ENCODE measurements around the gene CLCNKA. TPM values are rescaled to one million over a fixed set of nuclear protein-coding genes. Genes with fewer than 3 reads are reported as not detected.
A peak's percentile ranks its signal among the peaks of the same experiment; 100 is the strongest.

The CLCNKA gene
- total RNA-seq = 1 to 10 TPM in 3 of 6 donors, under 1 TPM in 3; 0.67 to 2.9 (median 1.2) TPM
- 1 to 10 TPM; 5.4 to 9.3 TPM for polyA plus RNA-seq

DNA sequence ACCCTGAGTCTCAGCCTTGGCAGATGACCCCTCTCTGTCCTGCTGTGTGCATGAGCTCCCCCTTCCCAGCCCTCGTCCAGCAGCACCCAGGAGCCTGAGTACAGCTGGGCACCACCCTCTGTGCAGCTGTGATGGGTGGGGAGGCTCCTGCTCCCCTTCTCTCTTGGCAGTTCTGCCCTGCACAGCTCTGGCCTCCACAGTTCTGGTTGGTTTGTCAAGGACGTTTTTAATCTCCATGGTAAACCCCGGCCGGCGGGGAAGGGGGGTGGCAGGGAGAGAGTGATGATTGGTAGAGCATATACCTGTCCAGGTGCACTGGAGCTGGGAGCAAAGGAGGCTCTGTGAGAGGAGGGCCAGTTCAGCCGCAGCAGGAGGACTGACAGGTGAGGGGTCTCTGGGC, at the start of gene CLCNKA:
Gene CLCNKA, plus strand, starts transcription at position 356 of the 400 bp plus-strand sequence. CDS start 584 bp downstream, outside the sequence.
- Histone ChIP-seq H3K27ac (no peak within 1 kb of the TSS), H3K4me3 (no peak within 1 kb of the TSS), H3K4me1 (peaks cover 7 to 12% (median 7%) of the 10 kb centered on the region in 3 donors), H3K27me3 (no peaks in the 10 kb centered on the region), H3K36me3 (no peaks in the 10 kb centered on the region), H3K9me3 (no peaks in the 10 kb centered on the region)
- DNase-seq (peak in 5 of 6 donors; percentile 68 to 80 (median 71)), ATAC-seq (peak; percentile 71 to 89 (median 78)), FAIRE-seq (no peak)
- 5 to 10% methylated on average over 6 of the region's 6 CpGs for WGBS, 2 donors
- TF ChIP-seq, protein P1, sequence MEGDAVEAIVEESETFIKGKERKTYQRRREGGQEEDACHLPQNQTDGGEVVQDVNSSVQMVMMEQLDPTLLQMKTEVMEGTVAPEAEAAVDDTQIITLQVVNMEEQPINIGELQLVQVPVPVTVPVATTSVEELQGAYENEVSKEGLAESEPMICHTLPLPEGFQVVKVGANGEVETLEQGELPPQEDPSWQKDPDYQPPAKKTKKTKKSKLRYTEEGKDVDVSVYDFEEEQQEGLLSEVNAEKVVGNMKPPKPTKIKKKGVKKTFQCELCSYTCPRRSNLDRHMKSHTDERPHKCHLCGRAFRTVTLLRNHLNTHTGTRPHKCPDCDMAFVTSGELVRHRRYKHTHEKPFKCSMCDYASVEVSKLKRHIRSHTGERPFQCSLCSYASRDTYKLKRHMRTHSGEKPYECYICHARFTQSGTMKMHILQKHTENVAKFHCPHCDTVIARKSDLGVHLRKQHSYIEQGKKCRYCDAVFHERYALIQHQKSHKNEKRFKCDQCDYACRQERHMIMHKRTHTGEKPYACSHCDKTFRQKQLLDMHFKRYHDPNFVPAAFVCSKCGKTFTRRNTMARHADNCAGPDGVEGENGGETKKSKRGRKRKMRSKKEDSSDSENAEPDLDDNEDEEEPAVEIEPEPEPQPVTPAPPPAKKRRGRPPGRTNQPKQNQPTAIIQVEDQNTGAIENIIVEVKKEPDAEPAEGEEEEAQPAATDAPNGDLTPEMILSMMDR (IDR thresholded peaks at IDR 0.05) = no peak
- intact Hi-C loops (cut with DNase I) = no loop called here

DNA sequence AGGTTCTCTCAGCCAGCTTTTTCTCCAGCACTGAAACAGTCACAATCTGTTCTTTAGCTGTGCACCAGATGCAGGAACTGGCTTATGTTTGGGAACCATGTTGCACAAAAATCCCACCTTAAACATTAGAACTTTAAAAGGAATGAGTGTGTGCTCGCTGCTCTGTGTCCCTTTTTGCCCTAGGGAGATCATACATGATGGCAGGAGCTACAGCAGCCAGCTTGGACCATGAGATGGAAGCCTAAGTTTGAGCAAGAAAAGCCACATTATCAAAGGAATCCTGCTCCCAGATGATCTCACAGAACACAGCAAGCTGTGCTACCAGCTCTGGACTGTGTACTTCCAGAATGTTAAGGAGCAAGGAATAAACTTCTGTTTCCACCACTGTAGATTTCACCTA, 49.4 kb upstream of the CLCNKA start:
- Histone ChIP-seq H3K27ac (no peak overlapping the region), H3K4me3 (no peak overlapping the region), H3K27me3 (no peaks in the 10 kb centered on the region), H3K4me1 (peaks cover 7 to 9% (median 7%) of the 10 kb centered on the region in 3 donors), H3K36me3 (peaks cover 0 to 6% (median 2%) of the 10 kb centered on the region in 3 donors), H3K9me3 (no peaks in the 10 kb centered on the region)
- TF ChIP-seq, protein P1 (IDR thresholded peaks at IDR 0.05) = no peak
- no peak for FAIRE-seq
- 92 to 98% methylated on average over 1 of the region's 1 CpG for WGBS, 2 donors
- intact Hi-C loops (cut with DNase I) = no loop called here
- no peak for ATAC-seq
- no peak for DNase-seq

DNA sequence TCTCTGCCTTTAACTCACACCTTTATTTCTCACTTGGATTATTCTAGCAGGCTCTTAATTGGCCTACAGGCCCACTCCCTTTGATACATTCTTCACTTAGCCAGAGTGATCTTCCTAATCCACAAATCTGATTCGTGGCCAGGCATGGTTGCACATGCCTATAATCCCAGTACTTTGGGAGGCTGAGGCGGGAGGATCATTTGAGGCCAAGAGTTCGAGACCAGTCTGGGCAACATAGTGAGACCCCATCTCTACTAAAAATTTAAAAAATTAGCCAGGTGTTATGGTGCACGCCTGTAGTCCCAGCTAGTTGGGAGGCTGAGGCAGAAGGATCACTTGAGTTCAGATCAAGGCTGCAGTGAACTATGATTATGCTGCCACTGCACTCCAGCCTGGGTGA, 48.1 kb upstream of the CLCNKA start:
- Histone ChIP-seq H3K27me3 (no peaks in the 10 kb centered on the region), H3K4me3 (no peak overlapping the region), H3K4me1 (peaks cover 7 to 9% (median 7%) of the 10 kb centered on the region in 3 donors), H3K36me3 (peaks cover 0 to 6% (median 2%) of the 10 kb centered on the region in 3 donors), H3K9me3 (no peaks in the 10 kb centered on the region), H3K27ac (no peak overlapping the region)
- ATAC-seq (no peak), DNase-seq (no peak), FAIRE-seq (no peak)
- intact Hi-C loops (cut with DNase I) = no loop called here
- 89 to 93% methylated on average over 4 of the region's 4 CpGs for WGBS, 2 donors
- TF ChIP-seq, protein P1 (IDR thresholded peaks at IDR 0.05) = no peak

DNA sequence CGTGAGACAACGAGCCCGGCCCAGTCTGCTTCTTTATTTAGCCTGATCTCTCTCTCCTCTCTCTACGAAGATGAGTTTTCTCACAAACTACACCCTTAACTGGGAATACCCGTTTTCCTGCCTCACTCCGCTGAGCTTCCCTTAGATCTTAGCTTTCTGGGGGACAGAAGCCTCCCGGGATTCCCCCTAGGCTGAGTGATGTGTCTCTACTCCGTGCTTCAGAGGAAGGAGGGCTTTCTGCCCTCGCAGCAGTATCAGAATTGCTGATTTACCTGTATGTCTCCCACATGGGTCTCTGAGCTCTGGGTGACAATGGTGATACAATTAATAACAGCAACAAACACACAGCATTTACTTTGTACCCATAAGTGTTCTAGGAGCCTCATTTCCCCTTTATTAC, 47.0 kb upstream of the CLCNKA start:
- H3K4me1 ChIP-seq = peaks cover 7 to 9% (median 7%) of the 10 kb centered on the region in 3 donors
- FAIRE-seq = no peak
- H3K36me3 ChIP-seq = peaks cover 0 to 6% (median 2%) of the 10 kb centered on the region in 3 donors
- DNase-seq = no peak
- H3K9me3 ChIP-seq = no peaks in the 10 kb centered on the region
- ATAC-seq = no peak
- intact Hi-C loops (cut with DNase I) = no loop called here
- no peaks in the 10 kb centered on the region for H3K27me3 ChIP-seq
- 46 to 52% methylated on average over 9 of the region's 9 CpGs for WGBS, 2 donors
- TF ChIP-seq, protein P1 (IDR thresholded peaks at IDR 0.05) = no peak
- H3K4me3 ChIP-seq = peak overlapping the region; percentile 70 to 98 (median 90)
- no peak overlapping the region for H3K27ac ChIP-seq

DNA sequence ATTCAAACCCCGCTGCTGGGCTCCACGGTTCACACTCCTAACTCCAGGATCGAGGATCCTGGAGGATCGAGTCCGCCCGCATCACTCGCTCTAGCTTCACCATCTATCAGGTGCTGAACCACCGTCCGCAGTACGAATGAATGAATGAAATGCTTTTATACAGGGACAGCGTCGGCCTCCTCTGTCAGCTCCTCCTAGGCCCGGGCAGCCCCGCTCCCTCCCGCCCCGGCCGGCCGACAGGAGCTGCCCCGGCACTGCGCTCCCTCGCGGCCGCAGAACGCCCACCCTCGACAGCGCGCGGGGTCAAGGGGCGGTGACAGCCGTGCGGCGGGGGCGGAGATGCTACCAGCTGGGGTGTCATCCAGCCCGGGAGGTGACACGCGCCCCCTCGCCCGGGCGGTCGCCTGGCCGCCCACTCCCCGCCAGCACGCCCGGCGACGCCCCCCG, 46.5 kb upstream of the CLCNKA start:
- FAIRE-seq = no peak
- TF ChIP-seq, protein P1 (IDR thresholded peaks at IDR 0.05) = no peak
- Histone ChIP-seq H3K27ac (peak overlapping the region in 3 of 4 donors; percentile 42 to 59 (median 46)), H3K27me3 (no peaks in the 10 kb centered on the region), H3K9me3 (no peaks in the 10 kb centered on the region), H3K4me3 (peak overlapping the region; percentile 70 to 98 (median 90)), H3K36me3 (peaks cover 0 to 6% (median 2%) of the 10 kb centered on the region in 3 donors), H3K4me1 (peaks cover 7 to 9% (median 7%) of the 10 kb centered on the region in 3 donors)
- intact Hi-C loops (cut with DNase I) = no loop called here
- peak in 1 of 6 donors; percentile 70 for DNase-seq
- 1% methylated on average over 29 to 47 of the region's 47 CpGs for WGBS, 2 donors
- ATAC-seq = peak; percentile 44 to 69 (median 64)
